ENCODE results near the gene CRY1. TPM values are rescaled to one million over a fixed set of nuclear protein-coding genes. Genes with fewer than 3 reads are reported as not detected.

Gene CRY1
- 17.4 and 19.2 TPM in 2 replicates for total RNA-seq

DNA sequence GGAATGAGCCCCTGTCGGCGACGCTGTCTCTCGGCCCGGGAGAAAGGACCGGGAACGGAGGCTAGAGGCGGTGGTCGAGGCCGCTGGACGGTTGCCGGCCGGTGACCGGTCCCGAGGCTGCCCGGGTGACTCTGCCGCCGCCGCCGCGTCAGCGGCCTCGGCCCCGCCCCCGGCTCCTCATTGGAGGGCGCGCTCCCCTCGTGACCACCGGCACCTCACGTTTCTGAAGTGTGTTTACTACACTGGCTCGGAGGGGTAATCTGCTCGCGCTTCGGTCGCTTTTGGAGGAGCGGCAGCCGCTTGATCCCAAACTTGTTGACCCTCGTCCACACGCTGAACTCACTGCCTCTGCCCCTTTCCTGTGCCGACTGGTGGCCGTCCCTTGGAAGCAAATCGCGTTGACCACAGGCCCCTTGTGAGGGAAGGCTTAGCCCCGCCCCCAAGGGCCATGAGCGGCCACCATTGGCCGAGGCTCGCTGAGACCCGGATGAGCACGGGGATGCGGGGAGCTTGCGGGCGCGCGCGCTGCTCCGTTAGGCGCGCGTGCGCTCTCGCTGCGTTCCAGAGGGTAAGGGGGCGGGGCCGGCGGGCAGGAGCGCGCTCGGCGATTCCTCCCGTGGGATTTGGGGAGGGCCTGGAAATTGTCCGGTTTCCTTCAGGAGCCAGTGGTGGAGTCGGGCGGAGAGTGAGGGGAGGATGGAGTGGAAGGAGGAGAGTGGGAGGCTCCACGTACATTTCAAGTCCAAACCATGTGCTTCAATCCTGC, at the start of gene CRY1:
Gene CRY1, minus strand, starts transcription at position 133 of the 766 bp plus-strand sequence. CDS start 588 bp downstream, outside the sequence.
- peak; percentile 98 for DNase-seq

DNA sequence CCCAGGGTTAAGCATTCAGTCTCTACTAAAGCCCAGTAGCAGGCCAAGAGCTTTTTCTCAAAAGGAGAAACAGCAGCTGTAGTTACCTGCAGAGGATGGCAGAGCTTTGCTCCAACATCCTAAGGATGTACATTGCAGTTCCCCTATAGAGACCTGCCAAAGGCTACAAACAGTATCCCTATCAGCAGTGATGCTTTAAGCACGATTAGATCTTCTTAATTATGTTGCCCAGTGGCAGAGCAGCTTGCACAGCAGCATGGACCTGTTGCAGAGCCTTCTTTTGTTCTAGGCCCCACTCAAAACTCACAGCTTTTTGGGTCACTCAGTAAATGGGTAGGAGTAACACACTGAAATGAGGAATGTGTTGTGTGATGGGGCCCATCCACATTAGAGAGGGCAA, 46.4 kb upstream of the CRY1 start:
- no peak for DNase-seq

DNA sequence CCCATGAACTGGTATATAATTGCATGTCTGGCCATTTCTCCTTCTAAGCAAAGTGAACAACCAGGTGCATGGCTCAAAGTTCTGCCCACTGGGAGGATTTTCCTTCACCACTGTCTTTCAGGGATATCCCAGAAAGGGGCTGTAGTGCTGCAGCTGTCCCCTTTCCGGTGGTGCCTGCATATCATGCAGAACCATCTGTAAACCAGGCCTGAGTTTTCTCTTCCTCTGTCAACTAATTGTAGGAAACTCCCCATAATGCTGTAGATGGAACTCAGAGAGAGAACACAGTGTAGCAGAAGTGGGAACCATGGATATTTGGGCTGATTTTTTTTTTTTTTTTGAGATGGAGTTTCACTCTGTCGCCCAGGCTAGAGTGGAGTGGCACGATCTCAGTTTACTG, 45.6 kb upstream of the CRY1 start:
- no peak for DNase-seq

DNA sequence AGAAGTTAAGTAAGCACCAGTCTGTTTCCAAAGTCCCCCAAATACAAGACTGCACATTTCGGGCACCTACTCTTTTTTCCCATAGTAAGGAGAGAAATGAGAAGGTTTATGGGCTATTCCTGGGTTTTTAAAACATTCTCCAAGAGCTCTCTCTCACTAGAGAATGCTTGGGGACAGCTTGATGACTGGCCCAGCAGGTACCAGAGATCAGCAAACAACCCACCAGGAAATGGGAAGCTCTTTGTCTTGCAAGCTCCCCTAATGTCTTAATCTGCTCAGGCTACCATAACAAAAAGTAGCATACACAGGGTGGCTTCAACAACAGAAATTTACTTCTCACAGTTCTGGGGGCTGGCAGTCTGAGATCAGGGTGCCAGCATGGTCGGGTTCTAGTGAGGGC, 41.8 kb upstream of the CRY1 start:
- DNase-seq = no peak

DNA sequence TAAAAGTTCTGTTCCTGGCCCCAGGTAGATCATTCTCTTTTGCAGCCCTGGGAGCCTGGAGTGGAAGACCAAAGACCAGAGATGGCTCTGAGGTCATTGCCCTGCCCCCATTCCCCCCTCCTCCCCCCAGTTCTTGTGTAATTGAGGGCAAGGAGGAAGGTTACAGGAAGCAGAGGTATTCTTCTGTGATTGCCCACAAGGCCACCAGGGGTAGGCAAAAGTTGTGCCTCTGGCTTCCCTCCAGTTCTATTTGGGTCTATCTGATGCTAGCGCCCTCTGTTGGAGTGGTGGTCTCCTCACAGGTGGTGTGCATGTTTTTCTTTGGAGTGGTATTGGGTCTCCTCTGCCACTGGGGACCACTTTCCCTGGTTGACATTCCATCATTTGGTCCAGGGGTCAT, 41.2 kb upstream of the CRY1 start:
- DNase-seq = peak; percentile 15

DNA sequence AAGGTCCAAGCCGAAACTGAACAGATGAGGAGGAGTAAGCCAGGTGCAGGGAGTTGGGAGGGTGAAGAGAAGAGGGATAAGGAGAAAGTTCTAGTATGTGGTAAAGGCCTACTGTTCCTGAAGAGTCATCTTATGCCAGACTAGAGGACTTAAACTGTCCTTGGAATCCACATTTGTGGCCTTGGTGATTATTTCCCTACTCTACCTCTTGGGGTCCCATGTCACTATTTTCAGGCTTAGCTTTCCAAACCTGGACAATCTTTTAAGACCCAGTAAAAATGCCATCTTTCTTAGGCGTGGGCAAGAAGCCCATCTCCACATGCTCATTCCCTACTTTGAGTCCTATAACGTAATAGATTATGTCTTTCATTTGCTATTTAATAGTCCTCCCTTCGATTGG, 40.1 kb upstream of the CRY1 start:
- no peak for DNase-seq

DNA sequence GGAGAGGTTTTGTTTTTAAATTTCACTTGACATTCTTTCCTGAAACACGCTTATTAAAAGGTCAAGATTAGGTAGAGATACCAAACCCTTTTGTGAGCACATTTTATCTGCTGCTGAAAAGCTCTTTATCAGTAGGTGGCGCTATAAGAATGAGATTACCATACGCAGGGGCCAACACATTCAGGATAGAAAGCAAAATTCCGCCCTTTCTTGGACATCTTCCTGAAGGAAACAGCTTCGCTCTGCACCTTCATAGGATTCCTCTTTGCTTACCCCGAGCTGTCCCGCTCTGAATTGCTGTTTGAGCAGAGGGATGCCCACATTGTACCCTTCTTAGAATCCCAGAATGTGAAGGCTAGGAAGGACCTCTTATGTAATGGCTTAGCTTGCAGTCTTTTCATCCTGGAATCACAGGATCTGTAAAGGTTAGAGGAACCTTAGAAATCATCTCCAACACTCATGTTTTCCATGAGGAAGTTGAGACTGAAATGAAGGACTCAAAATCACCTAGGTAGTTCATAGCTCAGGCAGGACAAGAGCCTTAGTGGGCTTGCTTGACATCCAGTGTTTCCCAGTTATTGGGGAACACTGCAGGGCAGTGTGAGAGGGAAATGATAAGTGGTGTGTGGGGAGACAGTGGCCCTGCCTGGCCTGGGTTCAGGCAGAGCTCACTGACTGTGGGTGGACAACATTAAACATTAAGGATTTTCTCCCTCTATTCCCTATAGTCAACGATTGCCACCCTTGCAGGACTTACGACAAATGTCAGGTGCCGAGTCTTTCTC, 38.7 kb upstream of the CRY1 start:
- DNase-seq = peak; percentile 77

DNA sequence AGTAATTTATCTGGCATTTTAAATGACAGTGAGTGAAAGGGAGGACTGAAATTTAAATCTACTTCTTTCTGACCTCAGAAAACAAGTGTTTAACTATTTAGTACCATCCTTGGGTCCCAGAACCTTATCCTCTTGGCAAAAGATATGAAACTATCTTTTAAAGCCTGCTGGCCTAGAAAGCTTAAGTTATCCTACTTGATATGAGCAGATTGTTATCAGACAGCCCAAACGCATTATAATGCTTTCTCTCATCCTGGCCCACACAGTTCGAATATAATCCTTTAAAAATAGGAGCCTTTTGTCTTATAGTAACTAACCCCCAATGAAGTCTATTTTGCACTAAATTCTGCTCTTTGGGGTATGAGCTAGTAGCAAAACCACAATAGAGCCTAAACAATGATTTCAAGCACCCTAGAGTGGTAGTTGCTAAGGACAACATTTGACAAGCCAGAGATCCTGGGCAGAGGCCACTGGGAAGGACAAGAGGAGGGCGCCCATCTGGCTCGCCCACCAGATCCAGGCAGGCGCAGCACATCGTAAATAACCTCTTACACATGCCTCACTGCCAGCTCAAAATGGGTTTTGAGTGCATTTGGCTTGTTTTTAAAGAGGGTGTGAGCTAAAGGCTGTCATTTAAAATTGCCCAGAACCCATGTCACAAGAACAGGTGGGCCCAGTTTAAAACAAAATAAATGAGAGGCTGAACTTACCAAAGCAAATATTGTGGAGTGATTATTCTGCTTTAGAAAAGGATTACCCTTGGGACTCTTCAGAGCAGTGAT, 37.7 kb upstream of the CRY1 start:
- no peak for DNase-seq

DNA sequence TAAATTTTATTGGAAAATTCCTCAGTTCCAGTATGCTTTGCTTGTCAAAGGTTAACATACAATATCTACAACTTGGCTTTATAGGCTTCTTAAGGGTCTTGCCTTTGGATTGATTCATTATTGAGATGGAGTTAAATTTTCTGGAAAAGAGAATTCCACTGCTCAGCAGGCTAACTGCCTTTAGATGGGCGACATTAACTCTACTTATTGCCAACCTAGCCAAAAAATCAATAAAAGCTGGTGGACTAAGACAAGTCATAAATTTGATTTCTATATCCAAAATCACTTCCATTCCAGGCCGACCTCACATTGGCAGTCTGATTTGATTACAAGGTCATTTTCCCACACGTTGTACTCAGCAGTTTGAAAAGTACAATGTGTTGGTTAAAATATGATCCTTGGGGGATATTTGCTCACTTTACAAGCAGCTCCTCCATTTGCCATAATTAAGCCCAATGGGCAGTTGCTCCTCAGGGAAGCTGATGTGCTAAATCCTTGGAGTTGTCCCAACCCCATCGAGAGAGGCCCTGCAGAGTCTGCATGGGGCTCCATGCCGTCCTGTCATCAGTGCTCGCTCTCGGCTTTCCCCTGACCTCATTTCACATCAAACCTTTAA, 36.1 kb upstream of the CRY1 start:
- DNase-seq = no peak

DNA sequence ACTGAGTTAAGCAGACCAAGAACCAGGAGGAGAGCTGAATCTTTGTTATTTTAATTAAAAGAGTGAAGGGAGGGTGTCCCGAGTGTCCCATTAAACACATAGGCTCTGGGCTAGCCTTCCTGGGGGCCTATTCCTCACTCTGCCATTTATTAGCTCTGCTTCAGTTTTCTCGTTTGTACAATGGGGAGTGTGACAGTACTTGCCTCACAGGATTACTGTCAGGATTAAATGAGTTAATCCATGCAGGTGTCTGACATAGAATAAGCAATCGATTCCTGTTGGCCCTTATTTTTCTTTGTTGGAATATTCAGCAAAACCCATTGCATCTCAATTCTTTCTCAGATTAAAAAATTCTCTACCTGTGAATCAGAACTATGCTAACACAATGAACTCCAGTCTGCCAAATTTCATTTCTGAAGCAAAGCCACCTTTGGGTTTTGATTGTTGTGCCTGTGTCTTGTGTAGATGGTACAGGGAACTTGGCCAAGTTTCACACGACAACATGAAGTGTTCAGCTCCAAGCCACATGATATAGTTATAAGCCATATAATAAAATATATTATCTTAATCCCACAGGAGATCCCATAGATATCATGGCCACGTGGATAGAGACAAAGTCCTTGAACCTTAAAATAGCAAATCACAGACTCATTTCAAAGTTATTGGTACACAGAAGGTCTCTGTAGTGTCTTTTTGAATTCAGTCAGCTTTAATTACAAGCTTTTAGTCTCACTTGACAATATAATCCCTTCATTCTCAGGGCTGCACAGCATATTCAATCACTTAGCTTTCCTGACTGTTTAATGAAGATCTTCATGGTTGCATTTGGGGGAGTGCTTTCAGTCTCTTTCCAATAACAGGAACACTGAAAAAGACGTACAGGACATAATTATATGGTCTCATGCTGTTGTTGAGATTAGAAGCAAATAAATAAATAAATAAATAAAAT, 34.4 kb upstream of the CRY1 start:
- no peak for DNase-seq

DNA sequence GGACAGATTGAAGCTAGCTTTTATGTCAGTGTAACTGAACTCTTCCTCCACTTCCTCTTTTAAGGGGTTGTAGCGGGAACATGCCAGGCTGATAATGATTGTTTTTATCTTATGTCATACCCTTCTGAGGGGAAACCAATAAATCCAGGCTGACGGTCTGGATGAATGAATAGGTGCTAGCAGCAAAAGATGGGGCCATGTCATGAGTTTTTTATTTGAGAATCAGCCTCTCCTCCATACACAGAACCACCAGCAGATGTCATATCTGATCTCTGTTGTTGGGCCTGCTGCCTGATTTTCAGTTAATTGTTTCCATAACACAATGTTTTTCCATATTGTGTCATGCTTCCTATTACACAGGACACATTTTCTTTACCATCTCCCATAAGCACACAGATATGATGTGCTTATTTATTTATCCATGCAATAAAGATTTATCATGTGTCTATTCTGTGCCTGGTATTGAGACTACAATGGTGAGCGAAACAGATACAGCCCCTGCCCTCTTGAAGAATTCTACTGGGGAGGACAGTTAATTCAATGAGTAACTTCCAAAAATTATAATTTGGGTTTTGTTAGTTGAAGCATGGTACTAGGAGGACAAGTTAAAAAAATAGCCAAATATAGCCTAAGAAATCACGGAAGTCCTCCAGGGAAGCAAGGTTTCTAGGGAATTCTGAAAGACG, 33.6 kb upstream of the CRY1 start:
- peak; percentile 55 for DNase-seq

DNA sequence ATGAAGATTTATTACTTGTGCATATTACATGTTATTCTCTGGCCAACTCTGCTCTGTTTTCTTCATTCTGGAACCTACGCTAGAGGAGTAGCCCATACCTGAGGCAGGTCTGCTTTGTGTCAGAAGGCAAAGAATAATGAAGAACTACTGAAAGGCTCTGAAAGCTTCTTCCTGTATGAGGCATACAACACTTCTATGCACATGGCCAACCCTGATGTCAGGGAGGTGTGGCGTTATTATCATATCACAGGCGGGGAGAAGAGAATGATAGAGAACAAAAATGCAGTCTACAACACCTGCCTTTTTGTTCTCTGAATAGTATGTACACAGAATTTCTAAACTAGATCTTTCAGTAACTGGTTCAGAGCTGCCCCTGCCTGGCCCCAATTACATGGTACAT, 32.5 kb upstream of the CRY1 start:
- DNase-seq = no peak

DNA sequence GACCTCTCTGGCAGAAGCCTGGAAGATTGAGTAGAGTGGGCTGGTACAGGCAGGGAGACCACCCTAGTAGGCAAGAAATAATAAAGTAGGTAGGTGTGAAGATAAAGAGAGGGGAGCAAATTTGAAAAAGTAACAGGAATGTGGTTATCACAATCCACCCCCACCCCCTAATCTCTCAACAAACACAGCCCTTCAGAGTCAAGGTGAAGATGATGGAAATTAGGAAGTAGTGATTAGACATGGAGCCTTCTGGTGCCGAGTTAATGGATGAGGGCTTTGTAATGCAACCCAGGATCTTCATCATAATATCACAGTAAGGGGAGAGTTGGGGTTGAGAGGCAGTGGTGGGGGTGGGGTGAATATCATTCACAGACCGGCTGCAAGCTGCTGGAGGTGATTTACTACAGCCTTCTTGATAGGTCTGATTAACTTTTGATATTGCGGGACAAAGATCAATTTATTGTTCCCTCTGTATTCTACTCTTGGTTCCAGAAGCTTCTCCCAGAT, 29.2 kb upstream of the CRY1 start:
- DNase-seq = no peak

DNA sequence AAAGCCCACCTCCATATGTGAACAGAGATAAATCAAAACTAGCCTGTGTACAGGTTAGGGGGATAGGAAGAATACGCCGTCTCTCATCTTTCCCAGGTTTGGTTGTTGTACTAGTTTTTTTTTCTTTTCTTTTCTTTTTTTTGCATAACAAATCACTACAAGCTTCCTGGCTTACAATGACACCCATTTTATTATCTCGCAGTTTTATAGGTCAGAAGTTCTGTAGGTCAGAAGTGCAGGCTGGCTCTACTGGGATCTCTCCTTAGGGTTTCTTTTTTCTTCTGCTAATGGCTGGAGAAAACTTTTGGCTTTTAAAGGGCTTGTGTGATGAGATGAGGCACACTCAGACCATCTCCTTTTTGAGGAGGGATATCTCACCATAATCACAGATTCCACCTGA, 25.7 kb upstream of the CRY1 start:
- DNase-seq = no peak

DNA sequence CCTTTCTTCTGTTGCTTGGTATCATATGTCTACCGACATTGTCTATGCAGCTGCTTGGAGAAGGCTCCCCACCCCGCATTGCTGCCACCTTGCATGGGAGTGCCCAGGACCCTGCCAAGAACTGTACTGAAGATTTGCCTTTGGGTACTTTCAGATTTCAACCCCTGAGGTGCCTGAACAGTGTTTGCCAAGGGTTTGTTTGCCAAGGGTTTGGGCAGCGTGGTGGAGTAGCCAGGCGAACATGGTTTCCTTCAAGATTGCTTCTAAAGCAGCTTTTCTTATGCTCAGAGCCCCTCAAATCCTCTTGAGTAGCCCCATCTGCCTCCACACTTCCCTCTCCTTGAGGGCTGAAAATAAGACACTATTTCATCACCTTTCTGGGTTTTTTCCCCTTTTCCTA, 25.3 kb upstream of the CRY1 start:
- DNase-seq = no peak

DNA sequence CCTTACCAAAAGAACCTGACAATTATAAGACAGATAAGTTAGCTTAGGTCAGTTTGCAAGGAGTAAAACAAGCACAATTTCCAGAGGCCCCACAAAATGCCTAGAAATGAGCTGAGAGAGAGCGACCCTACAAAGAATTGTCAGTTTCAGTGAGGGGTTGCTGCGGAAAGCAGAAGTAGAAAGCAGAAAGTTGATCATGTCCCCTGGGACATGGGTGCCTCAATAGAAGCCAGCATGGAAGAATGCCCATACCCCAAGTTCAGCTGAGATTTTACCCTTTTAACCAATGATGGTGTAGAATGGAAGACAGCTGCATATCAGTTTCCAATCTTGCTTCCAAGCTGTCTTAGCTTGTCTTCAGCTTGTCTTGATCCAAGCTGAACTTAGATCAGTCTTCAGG, 21.8 kb upstream of the CRY1 start:
- DNase-seq = no peak

DNA sequence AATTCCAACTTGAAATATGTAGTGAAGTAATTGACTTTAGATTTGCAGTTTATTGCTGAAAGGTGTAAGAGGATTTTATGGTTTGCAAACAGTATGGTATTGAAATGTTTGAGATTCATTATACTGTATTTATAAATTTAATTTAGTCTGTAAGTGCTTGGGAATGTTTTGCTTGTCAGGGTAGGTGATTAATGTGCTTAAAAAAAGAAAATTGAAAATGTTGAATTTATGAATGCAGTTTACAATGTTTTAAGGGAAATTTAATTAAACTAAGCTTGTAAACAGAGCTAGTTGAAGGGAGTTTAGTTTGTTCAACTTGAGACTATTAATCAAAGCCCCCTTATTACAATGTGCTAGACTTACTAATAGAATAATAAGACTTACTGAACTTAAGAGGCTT, 18.0 kb upstream of the CRY1 start:
- no peak for DNase-seq

DNA sequence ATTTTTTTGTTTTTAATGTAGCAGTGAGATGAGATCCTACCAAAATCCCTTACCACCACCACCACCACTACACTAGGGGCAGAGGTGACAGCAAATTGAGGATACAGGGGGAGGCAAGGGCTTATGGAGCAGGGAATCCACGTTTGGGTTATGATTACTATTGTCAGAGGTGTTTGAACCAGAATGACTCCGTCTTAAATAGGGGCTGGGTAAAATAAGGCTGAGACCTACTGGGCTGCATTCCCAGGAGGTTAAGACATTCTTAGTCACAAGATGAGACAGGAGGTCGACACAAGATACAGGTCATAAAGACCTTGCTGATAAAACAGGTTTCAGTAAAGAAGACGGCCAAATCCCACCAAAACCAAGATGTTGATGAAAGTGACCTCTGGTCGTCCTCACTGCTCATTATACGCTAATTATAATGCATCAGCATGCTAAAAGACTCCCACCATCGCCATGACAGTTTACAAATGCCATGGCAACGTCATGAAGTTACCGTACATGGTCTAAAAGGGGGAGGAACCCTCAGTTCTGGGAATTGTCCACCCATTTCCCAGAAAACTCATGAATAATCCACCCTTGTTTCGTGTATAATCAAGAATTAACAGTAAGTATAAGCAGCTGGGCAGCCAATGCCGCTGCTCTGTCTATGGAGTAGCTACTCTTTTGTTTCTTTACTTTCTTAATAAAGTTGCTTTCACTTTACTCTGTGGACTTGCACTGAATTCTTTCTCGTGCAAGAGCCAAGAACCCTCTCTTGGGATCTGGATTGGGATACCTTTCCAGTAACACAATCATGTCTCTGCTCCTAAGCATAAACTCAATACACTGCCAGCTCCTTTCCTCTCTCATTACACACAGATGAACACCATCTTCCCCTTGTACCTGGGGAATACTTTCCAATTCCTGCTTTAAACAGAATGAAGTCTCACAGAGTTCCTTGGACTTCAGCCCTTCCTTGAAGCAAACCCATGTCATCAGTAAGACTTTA, 16.7 kb upstream of the CRY1 start:
- DNase-seq = no peak

DNA sequence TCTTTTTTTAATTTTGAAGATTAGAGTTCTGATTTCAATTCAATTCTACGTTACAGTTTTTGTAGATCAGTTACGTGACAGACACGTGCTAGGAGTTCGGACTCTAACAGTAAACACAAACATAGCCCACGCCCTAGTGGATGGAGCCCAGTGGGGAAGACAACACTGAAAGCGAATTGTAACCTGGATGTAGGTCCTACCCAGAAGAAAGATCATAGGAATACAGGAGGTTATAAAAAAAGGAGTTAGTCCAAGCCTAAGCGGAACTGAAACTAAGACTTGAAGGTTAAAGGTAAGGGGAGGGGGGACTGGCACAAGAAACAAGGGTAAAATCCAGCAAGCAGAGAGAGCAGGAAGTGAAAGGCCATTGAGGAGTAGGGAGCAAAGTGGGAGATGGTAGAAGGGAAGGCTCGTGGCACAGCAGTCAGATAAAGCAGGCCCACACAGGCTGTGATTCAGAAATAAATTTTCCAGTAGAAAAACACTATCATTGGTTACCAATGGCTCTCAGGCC, 15.7 kb upstream of the CRY1 start:
- no peak for DNase-seq
